Breast epithelium (tissue), 4 donors: ENCODE data around the gene SEC14L1. TPM values are rescaled to one million over a fixed set of nuclear protein-coding genes. Genes with fewer than 3 reads are reported as not detected.
A peak's percentile ranks its signal among the peaks of the same experiment; 100 is the strongest.

ENCODE experiments used
- DNase-seq, 2 donors: peaks; one replicate each; pipeline ENCODE4 v3.0.0-alpha.2; 2019; ENCODE audit warnings: low spot score in 2 of 2
- H3K27ac ChIP-seq, 2 donors: fragments of 200-600 bp; sonication (generic) in 1 of 2; one replicate each; pipeline ENCODE4 v1.5.1; 2016 to 2019; ENCODE audit warnings: mild to moderate bottlenecking in 1 of 2
- H3K27me3 ChIP-seq, 2 donors: fragments of 200-600 bp; sonication (generic) in 1 of 2; one replicate each; pipeline versions ENCODE4 v1.5.1 to v1.6.0; 2017 to 2019; ENCODE audit warnings: control low read depth in 1 of 2, mild to moderate bottlenecking in 1 of 2
- H3K36me3 ChIP-seq: fragments of 200-600 bp; one replicate; pipeline ENCODE4 v1.5.1; 2019
- H3K4me1 ChIP-seq, 2 donors: fragments of 200-600 bp; sonication (generic); one replicate each; pipeline ENCODE4 v1.5.1; 2016 to 2019; ENCODE audit warnings: control low read depth in 1 of 2
- H3K4me3 ChIP-seq, 3 donors: fragments of 200-600 bp; sonication (generic); 1 replicate in 2 of 3; 2 replicates in 1 of 3; pipeline ENCODE4 v1.5.1; 2016 to 2019; ENCODE audit warnings: mild to moderate bottlenecking in 3 of 3, moderate library complexity in 2 of 3
- H3K9me3 ChIP-seq, 2 donors: fragments of 200-600 bp; sonication (generic) in 1 of 2; one replicate each; pipeline ENCODE4 v1.5.1; 2016 to 2019; ENCODE audit warnings: control low read depth in 1 of 2
- CTCF ChIP-seq, 3 donors: fragments of 450-650 bp; IDR thresholded peaks; one replicate each; pipeline ENCODE4 v1.5.1; 2016 to 2017; ENCODE audit warnings: antibody characterized with exemption in 3 of 3, mild to moderate bottlenecking in 3 of 3, moderate library complexity in 3 of 3
- POLR2A ChIP-seq: fragments of 450-650 bp; IDR thresholded peaks from one replicate; pipeline ENCODE4 v1.6.1; 2016; ENCODE audit warnings: antibody characterized with exemption, mild to moderate bottlenecking, moderate library complexity
- POLR2AphosphoS5 ChIP-seq, 3 donors: sonication (generic); formaldehyde crosslinking; IDR thresholded peaks; one replicate each; pipeline ENCODE4 v1.6.1; 2017; ENCODE audit warnings: antibody characterized with exemption in 3 of 3
- intact Hi-C: fragments of 100-400 bp; cut with DNase I; formaldehyde crosslinking; loops from one replicate; pipeline ENCODE4 v1.15.1; 2023; ENCODE audit warnings: low total_unique reads
- total RNA-seq, 3 donors: library from RNA; depleted of rRNA; stranded (reverse); fragments of >200 nt; gene quantifications; one replicate each; pipeline ENCODE4 v1.1.0, GENCODE V29; 2016

SEC14L1 gene
- total RNA-seq, 3 donors from 2014 or later: 52.2 to 106 (median 59.6) TPM

GRCh38 chr17:77240976-77241375, 100.2 kb downstream of the SEC14L1 start:
- H3K9me3 ChIP-seq: no peaks in the 10 kb centered on the region
- no peak for DNase-seq
- H3K4me1 ChIP-seq: no peaks in the 10 kb centered on the region
- H3K36me3 ChIP-seq: no peaks in the 10 kb centered on the region
- TF ChIP-seq POLR2A (no peak), POLR2AphosphoS5 (IDR thresholded peaks at IDR 0.05) (no peak), CTCF (IDR thresholded peaks at IDR 0.05) (no peak)
- intact Hi-C loops: no loop called here
- H3K27ac ChIP-seq: no peak overlapping the region
- no peak overlapping the region for H3K4me3 ChIP-seq
- H3K27me3 ChIP-seq: no peaks in the 10 kb centered on the region

DNA sequence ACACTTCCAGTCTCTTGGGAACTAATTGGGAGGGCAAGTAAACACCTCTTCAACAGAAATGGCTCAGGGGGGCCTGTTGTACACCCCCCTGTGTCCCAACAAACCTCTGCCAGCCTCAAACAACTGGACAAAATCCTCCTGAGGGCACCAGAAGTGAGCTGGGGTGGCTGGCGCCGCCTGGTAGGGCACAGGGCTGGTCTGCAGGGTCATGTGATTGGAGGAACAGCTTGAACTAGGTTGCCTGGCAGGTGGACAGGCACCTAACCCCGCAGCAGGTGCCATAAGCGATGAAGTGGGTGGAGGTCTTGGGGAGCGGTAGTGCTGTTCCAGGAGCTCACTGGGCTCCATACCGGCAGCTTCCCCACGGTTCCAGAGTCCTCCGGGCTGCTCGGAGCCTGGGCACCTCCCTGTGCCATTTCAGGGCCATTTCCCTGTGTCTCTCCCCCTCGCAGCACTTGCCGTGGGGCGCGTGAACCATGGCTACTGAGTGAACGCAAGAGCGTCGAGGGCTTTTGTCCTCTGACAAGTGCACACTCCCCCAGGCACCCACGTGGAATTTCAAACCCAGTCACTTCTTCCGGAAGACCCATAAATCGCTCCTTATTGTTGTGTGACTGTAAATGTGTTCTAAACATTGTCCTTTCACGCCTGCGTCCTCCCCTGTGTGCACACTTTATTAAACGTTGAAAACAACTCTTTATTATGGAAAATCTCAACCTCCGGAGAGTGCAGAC, 101.5 kb downstream of the SEC14L1 start:
- DNase-seq: no peak
- no peak overlapping the region for H3K27ac ChIP-seq
- no peak overlapping the region for H3K4me3 ChIP-seq
- intact Hi-C loops: no loop called here
- peaks cover 0 to 4% of the 10 kb centered on the region in 2 donors for H3K4me1 ChIP-seq
- H3K36me3 ChIP-seq: no peaks in the 10 kb centered on the region
- no peaks in the 10 kb centered on the region for H3K9me3 ChIP-seq
- TF ChIP-seq POLR2A: no peak
- TF ChIP-seq POLR2AphosphoS5 (IDR thresholded peaks at IDR 0.05): no peak
- no peak for TF ChIP-seq CTCF (IDR thresholded peaks at IDR 0.05)
- no peaks in the 10 kb centered on the region for H3K27me3 ChIP-seq

GRCh38 chr17:77245162-77245926, 104.6 kb downstream of the SEC14L1 start:
- no peaks in the 10 kb centered on the region for H3K27me3 ChIP-seq
- no peak for TF ChIP-seq POLR2A
- TF ChIP-seq CTCF (IDR thresholded peaks at IDR 0.05): no peak
- TF ChIP-seq POLR2AphosphoS5 (IDR thresholded peaks at IDR 0.05): no peak
- DNase-seq: no peak
- intact Hi-C loops: no loop called here
- H3K9me3 ChIP-seq: no peaks in the 10 kb centered on the region
- H3K27ac ChIP-seq: no peak overlapping the region
- peaks cover 0 to 4% of the 10 kb centered on the region in 2 donors for H3K4me1 ChIP-seq
- no peaks in the 10 kb centered on the region for H3K36me3 ChIP-seq
- no peak overlapping the region for H3K4me3 ChIP-seq

DNA sequence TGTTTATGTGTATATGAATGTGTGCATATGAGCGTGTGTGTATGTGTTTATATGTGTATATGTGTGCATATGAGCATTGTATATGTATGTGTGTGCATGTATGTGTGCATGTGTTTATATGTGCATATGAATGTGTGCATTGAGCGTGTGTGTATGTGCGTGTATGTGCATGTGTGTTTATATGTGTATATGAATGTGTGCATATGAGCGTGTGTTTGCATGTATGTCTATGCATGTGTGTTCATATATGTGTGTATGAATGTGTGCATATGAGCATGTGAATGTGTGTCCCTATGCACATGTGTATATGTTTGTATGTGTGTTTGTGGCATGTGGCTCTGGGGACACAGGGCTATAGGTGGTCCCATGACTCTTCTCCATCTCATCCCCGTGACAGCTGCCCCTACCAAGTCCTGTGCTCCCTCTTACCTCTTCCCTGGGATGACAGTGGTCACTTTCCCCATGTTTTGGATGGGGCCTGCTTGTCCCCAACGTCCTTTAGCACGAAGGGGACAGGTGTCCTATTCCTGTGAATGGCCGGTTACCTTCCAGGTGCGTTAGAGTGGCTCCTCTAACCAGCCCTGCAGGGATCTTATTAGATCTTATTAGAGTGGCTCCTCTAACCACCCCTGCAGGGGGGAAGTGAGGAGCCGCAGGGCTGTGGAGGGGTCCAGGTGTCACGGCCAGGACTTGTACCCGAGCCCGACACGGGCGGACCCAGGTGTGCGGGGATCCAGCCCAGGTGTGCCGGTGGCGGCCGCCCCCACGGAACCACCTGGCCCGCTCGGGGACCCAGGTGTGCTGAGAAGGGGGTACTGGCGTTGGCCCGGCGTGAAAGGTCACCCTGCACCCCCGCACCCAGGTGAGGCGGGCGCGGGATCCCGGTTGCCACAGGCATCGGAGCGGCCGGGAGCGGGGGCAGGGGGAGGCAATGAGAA, 105.6 kb downstream of the SEC14L1 start:
- peak overlapping the region in 1 of 2 donors; percentile 16 for H3K27ac ChIP-seq
- H3K9me3 ChIP-seq: no peaks in the 10 kb centered on the region
- H3K4me1 ChIP-seq: peaks cover 0 to 4% of the 10 kb centered on the region in 2 donors
- intact Hi-C loops: no loop called here
- TF ChIP-seq POLR2AphosphoS5 (IDR thresholded peaks at IDR 0.05): no peak
- TF ChIP-seq CTCF (IDR thresholded peaks at IDR 0.05): no peak
- TF ChIP-seq POLR2A: no peak
- H3K4me3 ChIP-seq: peak overlapping the region; percentile 54 to 68 (median 61)
- DNase-seq: no peak
- no peaks in the 10 kb centered on the region for H3K36me3 ChIP-seq
- H3K27me3 ChIP-seq: no peaks in the 10 kb centered on the region
